IMR-90 (cell line): ENCODE results near the gene FUT8. TPM values are rescaled to one million over a fixed set of nuclear protein-coding genes. Genes with fewer than 3 reads are reported as not detected.

Source experiments
- ATAC-seq: fragments of 200-7000 bp; cut with Tn5 transposase; 2 replicates; pipeline ENCODE4 v1.9.1; 2020; ENCODE audit warnings: low read depth, mild to moderate bottlenecking, moderate library complexity
- BruUV-seq: library from RNA; stranded (reverse); fragments of 400-500 nt; replicated peaks from 2 replicates; lab custom pipeline; 2021; lab: Mats Ljungman, UMichigan
- CTCF ChIA-PET: fragments of 300-600 bp; formaldehyde crosslinking; extraction: SDS; loops from one replicate; lab custom pipeline; 2021; ENCODE audit warnings: antibody characterized with exemption; lab: Yijun Ruan, JAX
- POLR2A ChIA-PET: fragments of 300-600 bp; sonication (Branson Sonifier 250); formaldehyde crosslinking; loops from one replicate; lab custom pipeline; 2022; ENCODE audit warnings: antibody characterized with exemption; ENCODE audit not compliant: unreplicated experiment; lab: Charles Lee
- DNase-seq: peaks from one replicate; pipeline ENCODE4 v3.0.0; 2013
- H2AFZ ChIP-seq: replicated peaks from 2 replicates; pipeline ENCODE3; 2013; ENCODE audit warnings: low read length, mild to moderate bottlenecking; ENCODE audit not compliant: poor library complexity
- H2AK5ac ChIP-seq: 2 replicates; pipeline ENCODE4 v1.6.1; 2013; ENCODE audit warnings: low read depth, low read length, inconsistent platforms
- H2AK9ac ChIP-seq: replicated peaks from 2 replicates; pipeline ENCODE3; 2013; ENCODE audit warnings: mild to moderate bottlenecking, low read depth, low read length, moderate library complexity; ENCODE audit not compliant: poor library complexity
- H2BK120ac ChIP-seq: 2 replicates; pipeline ENCODE4 v1.6.1; 2013; ENCODE audit warnings: low read depth, low read length, inconsistent platforms
- H2BK15ac ChIP-seq: 3 replicates; pipeline ENCODE4 v1.6.1; 2013; ENCODE audit warnings: low read depth, low read length, inconsistent platforms
- H2BK20ac ChIP-seq: 2 replicates; pipeline ENCODE4 v1.6.1; 2013; ENCODE audit warnings: low read depth, mild to moderate bottlenecking, inconsistent platforms, low read length, moderate library complexity
- H2BK5ac ChIP-seq: 2 replicates; pipeline ENCODE4 v1.6.1; 2013; ENCODE audit warnings: mild to moderate bottlenecking, low read depth, low read length, inconsistent platforms; ENCODE audit not compliant: poor library complexity, severe bottlenecking
- H3K14ac ChIP-seq: replicated peaks from 2 replicates; pipeline ENCODE4 v1.6.1; 2013; ENCODE audit warnings: low read depth, low read length, inconsistent platforms
- H3K18ac ChIP-seq: 2 replicates; pipeline ENCODE4 v1.6.1; 2013; ENCODE audit warnings: low read depth, low read length, control low read depth
- H3K23ac ChIP-seq: 2 replicates; pipeline ENCODE4 v1.6.1; 2013; ENCODE audit warnings: low read depth, low read length, inconsistent platforms
- H3K27ac ChIP-seq: 2 replicates; pipeline ENCODE4 v1.5.1; 2013; ENCODE audit warnings: mild to moderate bottlenecking, control low read depth, low read length; ENCODE audit not compliant: insufficient read depth
- H3K27me3 ChIP-seq: 2 replicates; pipeline ENCODE4 v1.6.1; 2013; ENCODE audit warnings: low read length; ENCODE audit not compliant: control insufficient read depth, insufficient read depth
- H3K36me3 ChIP-seq: 2 replicates; pipeline ENCODE4 v1.6.1; 2013; ENCODE audit warnings: low read length, mixed read lengths; ENCODE audit not compliant: control insufficient read depth, insufficient read depth
- H3K4ac ChIP-seq: 2 replicates; pipeline ENCODE4 v1.6.1; 2013; ENCODE audit warnings: low read depth, low read length, inconsistent platforms
- H3K4me1 ChIP-seq: 2 replicates; pipeline ENCODE4 v1.6.1; 2013; ENCODE audit warnings: low read length, mixed read lengths; ENCODE audit not compliant: control insufficient read depth, insufficient read depth
- H3K4me2 ChIP-seq: 2 replicates; pipeline ENCODE4 v1.6.1; 2013; ENCODE audit warnings: low read depth, mild to moderate bottlenecking, control low read depth, low read length, moderate library complexity
- H3K4me3 ChIP-seq: 2 replicates; pipeline ENCODE4 v1.5.1; 2013; ENCODE audit warnings: low read depth, mild to moderate bottlenecking, control low read depth, low read length, moderate library complexity; ENCODE audit not compliant: insufficient read depth
- H3K56ac ChIP-seq: 2 replicates; pipeline ENCODE4 v1.6.1; 2013; ENCODE audit warnings: low read length, inconsistent platforms; ENCODE audit not compliant: insufficient read depth; ENCODE audit errors: extremely low read depth
- H3K79me1 ChIP-seq, 2 experiments: 2 replicates each; pipeline ENCODE4 v1.6.1; 2013; ENCODE audit warnings: low read length in 2 of 2, inconsistent platforms in 1 of 2, low read depth in 1 of 2
- H3K9ac ChIP-seq: 2 replicates; pipeline ENCODE4 v1.6.1; 2013; ENCODE audit warnings: low read depth, low read length, control low read depth
- H3K9me1 ChIP-seq: 2 replicates; pipeline ENCODE4 v1.6.1; 2013; ENCODE audit warnings: low read length, inconsistent platforms; ENCODE audit not compliant: insufficient read depth
- H3K9me3 ChIP-seq: 2 replicates; pipeline ENCODE4 v1.6.1; 2013; ENCODE audit warnings: low read length; ENCODE audit not compliant: control insufficient read depth, insufficient read depth
- H4K20me1 ChIP-seq: 2 replicates; pipeline ENCODE4 v1.6.1; 2013; ENCODE audit warnings: low read length, inconsistent platforms; ENCODE audit not compliant: insufficient read depth
- H4K5ac ChIP-seq: 2 replicates; pipeline ENCODE4 v1.6.1; 2013; ENCODE audit warnings: mild to moderate bottlenecking, low read depth, low read length, control low read depth
- H4K8ac ChIP-seq, 2 experiments: 2 replicates each; pipeline ENCODE4 v1.6.1; 2013; ENCODE audit warnings: low read depth in 2 of 2, low read length in 2 of 2, control low read depth in 1 of 2, inconsistent platforms in 1 of 2
- H4K91ac ChIP-seq: 2 replicates; pipeline ENCODE4 v1.6.1; 2013; ENCODE audit warnings: low read depth, low read length, inconsistent platforms; ENCODE audit not compliant: insufficient read depth
- BHLHE40 ChIP-seq: fragments of 150-350 bp; IDR thresholded peaks from 2 replicates; pipeline ENCODE4 v1.6.1; 2016; ENCODE audit warnings: mild to moderate bottlenecking, low read depth, low read length
- CEBPB ChIP-seq: IDR thresholded peaks from 2 replicates; pipeline ENCODE4 v1.6.1; 2012; ENCODE audit warnings: low read depth, low read length, improper control_type of control experiment
- CHD1 ChIP-seq: IDR thresholded peaks from 2 replicates; pipeline ENCODE4 v1.6.1; 2012; ENCODE audit warnings: low read depth, low read length, improper control_type of control experiment
- FOS ChIP-seq: fragments of 150-350 bp; IDR thresholded peaks from 2 replicates; pipeline ENCODE4 v1.6.1; 2016; ENCODE audit warnings: low read depth, low read length
- MAFK ChIP-seq: IDR thresholded peaks from 2 replicates; pipeline ENCODE4 v1.6.1; 2012; ENCODE audit warnings: low read depth, low read length, improper control_type of control experiment
- MAZ ChIP-seq: IDR thresholded peaks from 2 replicates; pipeline ENCODE4 v1.6.1; 2012; ENCODE audit warnings: low read depth, mild to moderate bottlenecking, low read length, improper control_type of control experiment, moderate library complexity, borderline replicate concordance
- MXI1 ChIP-seq: IDR thresholded peaks from 2 replicates; pipeline ENCODE4 v1.6.1; 2012; ENCODE audit warnings: low read depth, mild to moderate bottlenecking, low read length, moderate library complexity, borderline replicate concordance
- NFE2L2 ChIP-seq: fragments of 150-350 bp; IDR thresholded peaks from 2 replicates; pipeline ENCODE4 v1.6.1; 2016; ENCODE audit warnings: low read depth, mild to moderate bottlenecking, low read length
- POLR2A ChIP-seq: IDR thresholded peaks from 2 replicates; pipeline ENCODE4 v1.6.1; 2012; ENCODE audit warnings: mild to moderate bottlenecking, low read depth, low read length
- RAD21 ChIP-seq: IDR thresholded peaks from 2 replicates; pipeline ENCODE4 v1.6.1; 2012; ENCODE audit warnings: low read length, improper control_type of control experiment
- RCOR1 ChIP-seq: IDR thresholded peaks from 2 replicates; pipeline ENCODE4 v1.6.1; 2012; ENCODE audit warnings: mild to moderate bottlenecking, low read length, improper control_type of control experiment; ENCODE audit not compliant: insufficient replicate concordance
- RFX5 ChIP-seq: IDR thresholded peaks from 2 replicates; pipeline ENCODE4 v1.8.0; 2012; ENCODE audit warnings: low read depth, mild to moderate bottlenecking, low read length, moderate library complexity
- SMC3 ChIP-seq: fragments of 150-350 bp; IDR thresholded peaks from 2 replicates; pipeline ENCODE4 v1.6.1; 2016; ENCODE audit warnings: low read depth, mild to moderate bottlenecking, antibody characterized with exemption, low read length, moderate library complexity
- WGBS, 2 experiments: methylation state at CpG; one replicate each; pipeline versions ENCODE4 v1.1.5 to v1.1.7; 2013; ENCODE audit warnings: missing lambda C conversion rate in 2 of 2; ENCODE audit not compliant: insufficient read length in 1 of 2; ENCODE audit errors: extremely low coverage in 2 of 2; 5-methylcytosine and 5-hydroxymethylcytosine counted together
- dilution Hi-C: fragments of 300-500 bp; cut with HindIII; formaldehyde crosslinking; loops from one replicate; pipeline ENCODE4 v1.14.3; 2018; ENCODE audit warnings: low sequenced_read_pairs; ENCODE audit not compliant: unreplicated experiment
- in situ Hi-C: fragments of 300-500 bp; cut with MboI; formaldehyde crosslinking; loops from 3 replicates; pipeline ENCODE4 v1.14.3; 2019; ENCODE audit warnings: low sequenced_read_pairs, inconsistent platforms, mixed read lengths
- intact Hi-C: fragments of 100-400 bp; cut with micrococcal nuclease; formaldehyde crosslinking; loops from 2 replicates; pipeline ENCODE4 v1.10.0; 2022
- polyA plus RNA-seq, 3 experiments: library from polyadenylated mRNA; depleted of rRNA; stranded (reverse); fragments of >200 nt; gene quantifications; 2 replicates each; pipeline ENCODE4 v1.2.3, GENCODE V29; 2012; ENCODE audit warnings: low replicate concordance in 1 of 3
- total RNA-seq: library from RNA; depleted of rRNA; stranded (reverse); fragments of >200 nt; gene quantifications from 2 replicates; pipeline ENCODE4 v1.2.3, GENCODE V29; 2012
- TF ChIP-seq, protein P1 (sequence below): conservative IDR thresholded peaks from 2 replicates; pipeline ENCODE4 v1.5.1; 2012; ENCODE audit warnings: mild to moderate bottlenecking, low read depth, low read length, improper control_type of control experiment
- TF ChIP-seq, protein P2 (sequence below): fragments of 150-350 bp; IDR thresholded peaks from 2 replicates; pipeline ENCODE4 v1.6.1; 2016; ENCODE audit warnings: low read depth, mild to moderate bottlenecking, low read length, moderate library complexity, borderline replicate concordance
- TF ChIP-seq, protein P3 (sequence below): fragments of 150-350 bp; IDR thresholded peaks from 2 replicates; pipeline ENCODE4 v1.6.1; 2017; ENCODE audit warnings: mild to moderate bottlenecking, antibody characterized with exemption, low read length, low read depth

FUT8 gene
- total and polyA plus RNA-seq, 2 of the 4 experiments (the other 2 are of a cell fraction): 15.6 to 72.9 TPM

DNA sequence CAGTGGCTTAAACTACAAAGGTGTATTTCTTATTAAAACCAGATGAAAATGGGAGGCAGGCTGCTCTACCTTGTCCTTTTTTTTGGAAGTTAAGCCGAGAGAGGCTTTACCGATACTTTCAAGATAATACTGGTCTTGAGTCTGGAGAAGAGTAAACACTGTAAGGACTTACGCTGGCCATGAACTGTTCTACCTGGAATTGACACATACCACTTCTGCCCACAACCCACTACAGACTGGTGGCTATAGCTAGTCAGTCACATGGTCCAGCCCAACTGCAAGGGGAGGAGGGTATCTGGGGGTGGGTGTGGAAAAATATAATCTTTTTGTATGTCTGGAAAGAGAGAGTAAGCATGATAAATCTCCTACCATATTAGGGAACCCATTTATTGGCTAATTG lies 4.4 kb upstream of the FUT8 start:
- H2AK9ac ChIP-seq: no peak overlapping the region
- intact Hi-C loops: no loop called here

More for the DNA sequence above, 4.4 kb upstream of the FUT8 start:
- no peaks in the 10 kb centered on the region for H3K79me1 ChIP-seq
- no peak overlapping the region for H2AK5ac ChIP-seq
- H3K4ac ChIP-seq: no peak overlapping the region
- no peak overlapping the region for H4K5ac ChIP-seq
- no peaks in the 10 kb centered on the region for H3K9me1 ChIP-seq
- no peaks in the 10 kb centered on the region for H3K27me3 ChIP-seq
- ChIA-PET POLR2A (no interaction called here), CTCF (interaction anchor here (0.5 kb wide), 1 partner anchor 52 kb away, joined by 3 read pairs; no protein-coding TSS in a partner anchor)
- H3K56ac ChIP-seq: no peak overlapping the region
- DNase-seq (no peak), ATAC-seq (no peak)
- H2AFZ ChIP-seq: no peak overlapping the region
- dilution Hi-C loops (no loop called here), in situ Hi-C loops (no loop called here)
- TF ChIP-seq, protein P1, sequence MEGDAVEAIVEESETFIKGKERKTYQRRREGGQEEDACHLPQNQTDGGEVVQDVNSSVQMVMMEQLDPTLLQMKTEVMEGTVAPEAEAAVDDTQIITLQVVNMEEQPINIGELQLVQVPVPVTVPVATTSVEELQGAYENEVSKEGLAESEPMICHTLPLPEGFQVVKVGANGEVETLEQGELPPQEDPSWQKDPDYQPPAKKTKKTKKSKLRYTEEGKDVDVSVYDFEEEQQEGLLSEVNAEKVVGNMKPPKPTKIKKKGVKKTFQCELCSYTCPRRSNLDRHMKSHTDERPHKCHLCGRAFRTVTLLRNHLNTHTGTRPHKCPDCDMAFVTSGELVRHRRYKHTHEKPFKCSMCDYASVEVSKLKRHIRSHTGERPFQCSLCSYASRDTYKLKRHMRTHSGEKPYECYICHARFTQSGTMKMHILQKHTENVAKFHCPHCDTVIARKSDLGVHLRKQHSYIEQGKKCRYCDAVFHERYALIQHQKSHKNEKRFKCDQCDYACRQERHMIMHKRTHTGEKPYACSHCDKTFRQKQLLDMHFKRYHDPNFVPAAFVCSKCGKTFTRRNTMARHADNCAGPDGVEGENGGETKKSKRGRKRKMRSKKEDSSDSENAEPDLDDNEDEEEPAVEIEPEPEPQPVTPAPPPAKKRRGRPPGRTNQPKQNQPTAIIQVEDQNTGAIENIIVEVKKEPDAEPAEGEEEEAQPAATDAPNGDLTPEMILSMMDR: no peak
- TF ChIP-seq FOS: no peak
- no peak for TF ChIP-seq MAZ
- TF ChIP-seq MXI1: no peak
- no peak for TF ChIP-seq MAFK
- no peak for TF ChIP-seq CEBPB
- no peak for TF ChIP-seq NFE2L2
- TF ChIP-seq POLR2A: no peak
- TF ChIP-seq, protein P2, sequence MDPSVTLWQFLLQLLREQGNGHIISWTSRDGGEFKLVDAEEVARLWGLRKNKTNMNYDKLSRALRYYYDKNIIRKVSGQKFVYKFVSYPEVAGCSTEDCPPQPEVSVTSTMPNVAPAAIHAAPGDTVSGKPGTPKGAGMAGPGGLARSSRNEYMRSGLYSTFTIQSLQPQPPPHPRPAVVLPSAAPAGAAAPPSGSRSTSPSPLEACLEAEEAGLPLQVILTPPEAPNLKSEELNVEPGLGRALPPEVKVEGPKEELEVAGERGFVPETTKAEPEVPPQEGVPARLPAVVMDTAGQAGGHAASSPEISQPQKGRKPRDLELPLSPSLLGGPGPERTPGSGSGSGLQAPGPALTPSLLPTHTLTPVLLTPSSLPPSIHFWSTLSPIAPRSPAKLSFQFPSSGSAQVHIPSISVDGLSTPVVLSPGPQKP: no peak
- TF ChIP-seq, protein P3, sequence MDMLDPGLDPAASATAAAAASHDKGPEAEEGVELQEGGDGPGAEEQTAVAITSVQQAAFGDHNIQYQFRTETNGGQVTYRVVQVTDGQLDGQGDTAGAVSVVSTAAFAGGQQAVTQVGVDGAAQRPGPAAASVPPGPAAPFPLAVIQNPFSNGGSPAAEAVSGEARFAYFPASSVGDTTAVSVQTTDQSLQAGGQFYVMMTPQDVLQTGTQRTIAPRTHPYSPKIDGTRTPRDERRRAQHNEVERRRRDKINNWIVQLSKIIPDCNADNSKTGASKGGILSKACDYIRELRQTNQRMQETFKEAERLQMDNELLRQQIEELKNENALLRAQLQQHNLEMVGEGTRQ: no peak
- TF ChIP-seq RFX5: no peak
- TF ChIP-seq RAD21: no peak
- no peak for TF ChIP-seq CHD1
- TF ChIP-seq BHLHE40: no peak
- no peak for TF ChIP-seq RCOR1
- no peak for TF ChIP-seq SMC3
- H3K36me3 ChIP-seq: no peaks in the 10 kb centered on the region
- no peak overlapping the region for H4K91ac ChIP-seq
- no peak overlapping the region for H3K9ac ChIP-seq
- no peak overlapping the region for H3K27ac ChIP-seq
- no peak overlapping the region for H4K8ac ChIP-seq
- H2BK120ac ChIP-seq: no peak overlapping the region
- H2BK5ac ChIP-seq: no peak overlapping the region
- H2BK15ac ChIP-seq: no peak overlapping the region
- H3K4me2 ChIP-seq: no peak overlapping the region
- no peaks in the 10 kb centered on the region for H3K9me3 ChIP-seq
- H4K20me1 ChIP-seq: no peaks in the 10 kb centered on the region
- no peak overlapping the region for H3K14ac ChIP-seq
- H2BK20ac ChIP-seq: no peak overlapping the region
- H3K4me1 ChIP-seq: no peaks in the 10 kb centered on the region
- WGBS, 2 experiments: no CpG with 5 or more reads among the region's 3 CpGs
- no TSS peak for BruUV-seq
- H3K23ac ChIP-seq: no peak overlapping the region
- H3K4me3 ChIP-seq: no peak overlapping the region
- H3K18ac ChIP-seq: no peak overlapping the region
